Ishikawa (cell line): ENCODE data around the gene RNU6-1.

Experiments
- CEBPB ChIP-seq: IDR thresholded peaks from 2 replicates; pipeline ENCODE4 v1.6.1; 2012
- CREB1 ChIP-seq: IDR thresholded peaks from 2 replicates; pipeline ENCODE4 v1.6.1; 2012; ENCODE audit warnings: low read depth
- EP300 ChIP-seq: IDR thresholded peaks from 2 replicates; pipeline ENCODE4 v1.6.1; 2012; ENCODE audit warnings: borderline replicate concordance
- FOXM1 ChIP-seq: IDR thresholded peaks from 2 replicates; pipeline ENCODE4 v1.6.1; 2012; ENCODE audit warnings: low read depth, borderline replicate concordance
- NFIC ChIP-seq: IDR thresholded peaks from 2 replicates; pipeline ENCODE4 v1.6.1; 2012
- RAD21 ChIP-seq: IDR thresholded peaks from 2 replicates; pipeline ENCODE4 v1.6.1; 2012; ENCODE audit warnings: low read depth
- TAF1 ChIP-seq: IDR thresholded peaks from 2 replicates; pipeline ENCODE4 v1.6.1; 2012; ENCODE audit warnings: low read depth, mild to moderate bottlenecking
- TCF12 ChIP-seq: IDR thresholded peaks from 2 replicates; pipeline ENCODE4 v1.6.1; 2012; ENCODE audit warnings: low read depth
- TEAD4 ChIP-seq: IDR thresholded peaks from 2 replicates; pipeline ENCODE4 v1.6.1; 2012
- YY1 ChIP-seq: IDR thresholded peaks from 2 replicates; pipeline ENCODE4 v1.6.1; 2012; ENCODE audit warnings: low read depth
- ZBTB7A ChIP-seq: IDR thresholded peaks from 2 replicates; pipeline ENCODE4 v1.6.1; 2012; ENCODE audit warnings: low read depth
- TF ChIP-seq, protein P1 (sequence below): IDR thresholded peaks from 2 replicates; pipeline ENCODE4 v1.6.1; 2012
- TF ChIP-seq, protein P2 (sequence below): IDR thresholded peaks from 2 replicates; pipeline ENCODE4 v1.6.1; 2012; ENCODE audit warnings: low read depth, mild to moderate bottlenecking
- TF ChIP-seq, protein P3 (sequence below): IDR thresholded peaks from 2 replicates; pipeline ENCODE4 v1.6.1; 2012

GRCh38 chr15:67839929-67840748 lies at the start of gene RNU6-1:
- TF ChIP-seq YY1 = peak; percentile 33; the same call in 1 of the 2 replicates
- no peak for TF ChIP-seq EP300
- no peak for TF ChIP-seq RAD21
- no peak for TF ChIP-seq NFIC
- TF ChIP-seq, protein P1, sequence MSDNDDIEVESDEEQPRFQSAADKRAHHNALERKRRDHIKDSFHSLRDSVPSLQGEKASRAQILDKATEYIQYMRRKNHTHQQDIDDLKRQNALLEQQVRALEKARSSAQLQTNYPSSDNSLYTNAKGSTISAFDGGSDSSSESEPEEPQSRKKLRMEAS = peak; percentile 79
- TF ChIP-seq, protein P2, sequence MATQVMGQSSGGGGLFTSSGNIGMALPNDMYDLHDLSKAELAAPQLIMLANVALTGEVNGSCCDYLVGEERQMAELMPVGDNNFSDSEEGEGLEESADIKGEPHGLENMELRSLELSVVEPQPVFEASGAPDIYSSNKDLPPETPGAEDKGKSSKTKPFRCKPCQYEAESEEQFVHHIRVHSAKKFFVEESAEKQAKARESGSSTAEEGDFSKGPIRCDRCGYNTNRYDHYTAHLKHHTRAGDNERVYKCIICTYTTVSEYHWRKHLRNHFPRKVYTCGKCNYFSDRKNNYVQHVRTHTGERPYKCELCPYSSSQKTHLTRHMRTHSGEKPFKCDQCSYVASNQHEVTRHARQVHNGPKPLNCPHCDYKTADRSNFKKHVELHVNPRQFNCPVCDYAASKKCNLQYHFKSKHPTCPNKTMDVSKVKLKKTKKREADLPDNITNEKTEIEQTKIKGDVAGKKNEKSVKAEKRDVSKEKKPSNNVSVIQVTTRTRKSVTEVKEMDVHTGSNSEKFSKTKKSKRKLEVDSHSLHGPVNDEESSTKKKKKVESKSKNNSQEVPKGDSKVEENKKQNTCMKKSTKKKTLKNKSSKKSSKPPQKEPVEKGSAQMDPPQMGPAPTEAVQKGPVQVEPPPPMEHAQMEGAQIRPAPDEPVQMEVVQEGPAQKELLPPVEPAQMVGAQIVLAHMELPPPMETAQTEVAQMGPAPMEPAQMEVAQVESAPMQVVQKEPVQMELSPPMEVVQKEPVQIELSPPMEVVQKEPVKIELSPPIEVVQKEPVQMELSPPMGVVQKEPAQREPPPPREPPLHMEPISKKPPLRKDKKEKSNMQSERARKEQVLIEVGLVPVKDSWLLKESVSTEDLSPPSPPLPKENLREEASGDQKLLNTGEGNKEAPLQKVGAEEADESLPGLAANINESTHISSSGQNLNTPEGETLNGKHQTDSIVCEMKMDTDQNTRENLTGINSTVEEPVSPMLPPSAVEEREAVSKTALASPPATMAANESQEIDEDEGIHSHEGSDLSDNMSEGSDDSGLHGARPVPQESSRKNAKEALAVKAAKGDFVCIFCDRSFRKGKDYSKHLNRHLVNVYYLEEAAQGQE = no peak
- TF ChIP-seq, protein P3, sequence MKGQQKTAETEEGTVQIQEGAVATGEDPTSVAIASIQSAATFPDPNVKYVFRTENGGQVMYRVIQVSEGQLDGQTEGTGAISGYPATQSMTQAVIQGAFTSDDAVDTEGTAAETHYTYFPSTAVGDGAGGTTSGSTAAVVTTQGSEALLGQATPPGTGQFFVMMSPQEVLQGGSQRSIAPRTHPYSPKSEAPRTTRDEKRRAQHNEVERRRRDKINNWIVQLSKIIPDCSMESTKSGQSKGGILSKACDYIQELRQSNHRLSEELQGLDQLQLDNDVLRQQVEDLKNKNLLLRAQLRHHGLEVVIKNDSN = peak; percentile 98
- peak; percentile 80 for TF ChIP-seq TAF1
- peak; percentile 68; the same call in 1 of the 2 replicates for TF ChIP-seq ZBTB7A
- no peak for TF ChIP-seq TCF12
- no peak for TF ChIP-seq CREB1
- TF ChIP-seq CEBPB = no peak
- peak; percentile 85 for TF ChIP-seq TEAD4
- TF ChIP-seq FOXM1 = no peak
